ENCODE data around the gene PLAAT2. TPM values are rescaled to one million over a fixed set of nuclear protein-coding genes. Genes with fewer than 3 reads are reported as not detected.

The PLAAT2 gene
- total and polyA plus RNA-seq, 9 donors: 0.12 to 1.4 (median 0.35) TPM; not detected in 4

DNA sequence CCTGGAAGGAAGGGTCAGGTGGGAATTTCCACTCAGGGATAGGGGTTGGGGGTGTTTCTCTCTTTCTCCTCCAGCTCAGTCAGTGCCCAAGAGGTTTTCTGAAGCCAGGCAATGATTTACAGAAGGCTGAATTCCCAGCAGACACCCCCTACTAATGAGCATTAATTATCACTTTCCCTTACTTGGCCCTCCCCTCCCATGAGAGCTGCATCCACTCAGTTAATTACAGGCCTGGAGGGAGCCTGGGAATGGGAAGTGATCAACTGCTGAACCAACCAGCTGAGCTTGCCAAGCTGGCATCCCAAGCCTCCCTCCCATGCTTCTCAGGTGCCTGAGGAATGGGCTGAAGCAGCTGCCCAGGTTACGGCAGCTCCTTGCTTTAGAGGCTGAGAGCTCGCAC is 56.3 kb downstream of the PLAAT2 start:
- no peaks in the 10 kb centered on the region for H3K9me3 ChIP-seq
- no peak for DNase-seq
- H3K4me1 ChIP-seq (ENCODE audit: insufficient read depth): peaks cover 6% of the 10 kb centered on the region
- 95 to 99% (median 96%) methylated on average over 2 of the region's 2 CpGs for WGBS, 3 donors
- H3K36me3 ChIP-seq: no peaks in the 10 kb centered on the region
- no peaks in the 10 kb centered on the region for H3K27me3 ChIP-seq
- TF ChIP-seq EP300 (IDR thresholded peaks at IDR 0.05) (no peak), POLR2A (IDR thresholded peaks at IDR 0.05) (no peak)
- H3K27ac ChIP-seq: no peak overlapping the region
- intact Hi-C loops (cut with DNase I): no loop called here
- H3K4me3 ChIP-seq: no peak overlapping the region

GRCh38 chr11:63505857-63506528 is 57.2 kb downstream of the PLAAT2 start, which contains the start of gene LGALS12:
Gene LGALS12 (plus strand): TSS chr11:63506084. CDS start chr11:63506459, 375 bp downstream.
- Histone ChIP-seq H3K27me3 (no peaks in the 10 kb centered on the region), H3K4me3 (no peak within 1 kb of the TSS), H3K4me1 (ENCODE audit: insufficient read depth) (peaks cover 6% of the 10 kb centered on the region), H3K9me3 (no peaks in the 10 kb centered on the region), H3K27ac (no peak within 1 kb of the TSS), H3K36me3 (no peaks in the 10 kb centered on the region)
- WGBS, 3 donors: 52 to 57% (median 53%) methylated on average over 14 to 15 of the region's 15 CpGs
- TF ChIP-seq POLR2A (IDR thresholded peaks at IDR 0.05) (no peak), EP300 (IDR thresholded peaks at IDR 0.05) (no peak)
- TF ChIP-seq, protein P1, sequence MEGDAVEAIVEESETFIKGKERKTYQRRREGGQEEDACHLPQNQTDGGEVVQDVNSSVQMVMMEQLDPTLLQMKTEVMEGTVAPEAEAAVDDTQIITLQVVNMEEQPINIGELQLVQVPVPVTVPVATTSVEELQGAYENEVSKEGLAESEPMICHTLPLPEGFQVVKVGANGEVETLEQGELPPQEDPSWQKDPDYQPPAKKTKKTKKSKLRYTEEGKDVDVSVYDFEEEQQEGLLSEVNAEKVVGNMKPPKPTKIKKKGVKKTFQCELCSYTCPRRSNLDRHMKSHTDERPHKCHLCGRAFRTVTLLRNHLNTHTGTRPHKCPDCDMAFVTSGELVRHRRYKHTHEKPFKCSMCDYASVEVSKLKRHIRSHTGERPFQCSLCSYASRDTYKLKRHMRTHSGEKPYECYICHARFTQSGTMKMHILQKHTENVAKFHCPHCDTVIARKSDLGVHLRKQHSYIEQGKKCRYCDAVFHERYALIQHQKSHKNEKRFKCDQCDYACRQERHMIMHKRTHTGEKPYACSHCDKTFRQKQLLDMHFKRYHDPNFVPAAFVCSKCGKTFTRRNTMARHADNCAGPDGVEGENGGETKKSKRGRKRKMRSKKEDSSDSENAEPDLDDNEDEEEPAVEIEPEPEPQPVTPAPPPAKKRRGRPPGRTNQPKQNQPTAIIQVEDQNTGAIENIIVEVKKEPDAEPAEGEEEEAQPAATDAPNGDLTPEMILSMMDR (IDR thresholded peaks at IDR 0.05): no peak
- no peak for DNase-seq
- intact Hi-C loops (cut with DNase I): no loop called here

DNA sequence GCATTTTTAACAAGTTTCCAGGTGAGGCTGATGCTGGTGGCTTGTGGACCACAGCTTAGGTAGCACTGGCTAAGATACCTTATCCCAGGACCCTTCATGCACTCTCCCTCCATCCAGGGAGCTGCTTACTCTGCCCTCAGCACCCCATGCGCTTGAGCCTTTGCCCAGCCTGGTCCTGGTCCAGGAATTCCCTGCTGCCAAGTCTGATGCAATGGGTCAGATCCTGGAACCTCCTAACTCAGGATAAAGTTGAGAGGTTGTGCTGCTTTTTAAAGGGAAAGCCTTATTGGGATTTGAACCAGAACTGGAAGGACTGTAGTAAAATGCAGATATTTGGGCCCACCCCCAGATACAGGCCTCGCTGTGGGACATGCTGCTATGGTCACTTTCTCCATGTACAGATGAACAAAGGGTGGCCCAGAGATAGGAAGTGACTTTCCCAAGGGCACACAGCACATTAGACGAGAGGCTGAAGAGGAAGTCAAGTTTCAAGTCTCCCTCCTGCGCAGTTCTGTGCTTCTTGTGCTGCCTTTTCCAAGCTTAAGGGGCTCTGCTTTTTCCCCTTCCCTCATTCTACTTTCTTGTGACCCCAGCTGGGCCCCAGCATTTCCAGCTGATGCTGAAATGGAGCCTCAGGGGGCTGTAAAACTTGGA is 58.1 kb downstream of the PLAAT2 start:
- peak in 3 of 5 donors; percentile 63 to 75 (median 65) for DNase-seq
- TF ChIP-seq POLR2A (IDR thresholded peaks at IDR 0.05): no peak
- no peak for TF ChIP-seq EP300 (IDR thresholded peaks at IDR 0.05)
- TF ChIP-seq, protein P1 (IDR thresholded peaks at IDR 0.05): no peak
- Histone ChIP-seq H3K9me3 (no peaks in the 10 kb centered on the region), H3K36me3 (no peaks in the 10 kb centered on the region), H3K4me3 (no peak overlapping the region), H3K4me1 (ENCODE audit: insufficient read depth) (peaks cover 2% of the 10 kb centered on the region), H3K27ac (no peak overlapping the region), H3K27me3 (no peaks in the 10 kb centered on the region)
- WGBS, 3 donors: 75 to 79% (median 76%) methylated on average over 4 of the region's 4 CpGs
- intact Hi-C loops (cut with DNase I): no loop called here

DNA sequence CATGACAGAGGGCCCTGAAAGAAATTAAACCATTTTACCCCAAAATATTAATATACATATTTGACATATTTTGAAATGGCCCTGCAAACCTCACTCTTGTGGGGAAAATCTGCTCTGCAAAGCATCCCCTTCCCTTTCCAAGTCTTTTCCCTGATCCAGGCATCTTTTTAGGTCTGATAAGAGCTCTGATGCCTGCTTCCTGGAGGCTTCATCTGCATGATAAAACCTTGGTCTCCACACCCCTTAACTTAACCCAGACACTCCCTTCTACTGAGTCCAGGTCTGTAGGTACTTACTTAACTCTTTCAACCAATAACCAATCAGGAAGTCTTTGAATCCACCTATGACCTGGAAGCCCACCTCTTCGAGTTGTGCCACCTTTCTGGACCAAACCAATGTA is 59.1 kb downstream of the PLAAT2 start:
- WGBS, 3 donors: 84 to 95% (median 88%) methylated on average over 1 of the region's 1 CpG
- H3K27me3 ChIP-seq: no peaks in the 10 kb centered on the region

More for the DNA sequence above, 59.1 kb downstream of the PLAAT2 start:
- no peak overlapping the region for H3K4me3 ChIP-seq
- peaks cover 2% of the 10 kb centered on the region for H3K4me1 ChIP-seq (ENCODE audit: insufficient read depth)
- intact Hi-C loops (cut with DNase I): no loop called here
- H3K36me3 ChIP-seq: no peaks in the 10 kb centered on the region
- no peak overlapping the region for H3K27ac ChIP-seq
- no peak for DNase-seq
- peaks cover 0 to 3% of the 10 kb centered on the region in 2 donors for H3K9me3 ChIP-seq
- no peak for TF ChIP-seq EP300 (IDR thresholded peaks at IDR 0.05)
- TF ChIP-seq POLR2A (IDR thresholded peaks at IDR 0.05): no peak
- TF ChIP-seq, protein P1 (IDR thresholded peaks at IDR 0.05): no peak

Data from ovary (tissue), 9 donors.